Measurements from ENCODE around the gene NUP93. TPM values are rescaled to one million over a fixed set of nuclear protein-coding genes. Genes with fewer than 3 reads are reported as not detected.

Gene NUP93
- total RNA-seq, 2 experiments from 2014 or later = 161 to 172 TPM

- Mint-ChIP-seq H3K4me1 (ENCODE audit: low read depth) (peaks cover 28% of the 10 kb centered on the region), H3K36me3 (ENCODE audit: low read depth) (peaks cover 36% of the 10 kb centered on the region), H3K9me3 (peaks cover under 1% of the 10 kb centered on the region), H3K27me3 (ENCODE audit: low read depth) (no peaks in the 10 kb centered on the region), H3K27ac (no peak overlapping the region), H3K4me3 (no peak overlapping the region)
- intact Hi-C loops (cut with micrococcal nuclease) = no loop called here
- DNase-seq = no peak
- CTCF ChIA-PET = no interaction called here
Observed at GRCh38 chr16:56748826-56749225, 18.9 kb downstream of the NUP93 start.

GRCh38 chr16:56749672-56750491 is 20.0 kb downstream of the NUP93 start:
- no peak for DNase-seq
- Mint-ChIP-seq H3K4me3 (no peak overlapping the region), H3K4me1 (ENCODE audit: low read depth) (peaks cover 22% of the 10 kb centered on the region), H3K9me3 (peaks cover 2% of the 10 kb centered on the region), H3K36me3 (ENCODE audit: low read depth) (peaks cover 38% of the 10 kb centered on the region), H3K27ac (no peak overlapping the region), H3K27me3 (ENCODE audit: low read depth) (no peaks in the 10 kb centered on the region)
- CTCF ChIA-PET = no interaction called here
- intact Hi-C loops (cut with micrococcal nuclease) = no loop called here

GRCh38 chr16:56753410-56753809 is 23.5 kb downstream of the NUP93 start:
- Mint-ChIP-seq H3K27ac (no peak overlapping the region), H3K4me3 (no peak overlapping the region), H3K9me3 (peaks cover 2% of the 10 kb centered on the region), H3K27me3 (ENCODE audit: low read depth) (no peaks in the 10 kb centered on the region), H3K36me3 (ENCODE audit: low read depth) (peaks cover 44% of the 10 kb centered on the region), H3K4me1 (ENCODE audit: low read depth) (peaks cover 25% of the 10 kb centered on the region)
- intact Hi-C loops (cut with micrococcal nuclease) = no loop called here
- no peak for DNase-seq
- CTCF ChIA-PET = no interaction called here

GRCh38 chr16:56755038-56755437 is 25.1 kb downstream of the NUP93 start:
- peaks cover 12% of the 10 kb centered on the region for H3K4me1 Mint-ChIP-seq (ENCODE audit: low read depth)
- H3K4me3 Mint-ChIP-seq = no peak overlapping the region
- intact Hi-C loops (cut with micrococcal nuclease) = no loop called here
- CTCF ChIA-PET = interaction anchor here (0.6 kb wide), 1 partner anchor 329 kb away, joined by 3 read pairs; no protein-coding TSS in a partner anchor
- peaks cover 48% of the 10 kb centered on the region for H3K36me3 Mint-ChIP-seq (ENCODE audit: low read depth)
- H3K27me3 Mint-ChIP-seq (ENCODE audit: low read depth) = no peaks in the 10 kb centered on the region
- H3K9me3 Mint-ChIP-seq = peaks cover 2% of the 10 kb centered on the region
- no peak overlapping the region for H3K27ac Mint-ChIP-seq
- no peak for DNase-seq

GRCh38 chr16:56758432-56758831 is 28.5 kb downstream of the NUP93 start:
- Mint-ChIP-seq H3K9me3 (peaks cover 2% of the 10 kb centered on the region), H3K27ac (no peak overlapping the region), H3K36me3 (ENCODE audit: low read depth) (peaks cover 39% of the 10 kb centered on the region), H3K4me1 (ENCODE audit: low read depth) (peaks cover 7% of the 10 kb centered on the region), H3K4me3 (no peak overlapping the region), H3K27me3 (ENCODE audit: low read depth) (no peaks in the 10 kb centered on the region)
- CTCF ChIA-PET = no interaction called here
- DNase-seq = no peak
- intact Hi-C loops (cut with micrococcal nuclease) = no loop called here

GRCh38 chr16:56758930-56759329 is 29.0 kb downstream of the NUP93 start:
- intact Hi-C loops (cut with micrococcal nuclease) = no loop called here

GRCh38 chr16:56763291-56763916 is 33.5 kb downstream of the NUP93 start:
- intact Hi-C loops (cut with micrococcal nuclease) = no loop called here
- no peaks in the 10 kb centered on the region for H3K27me3 Mint-ChIP-seq (ENCODE audit: low read depth)
- DNase-seq = no peak
- CTCF ChIA-PET = no interaction called here
- H3K4me1 Mint-ChIP-seq (ENCODE audit: low read depth) = peaks cover 4% of the 10 kb centered on the region
- no peak overlapping the region for H3K4me3 Mint-ChIP-seq
- no peaks in the 10 kb centered on the region for H3K9me3 Mint-ChIP-seq
- no peak overlapping the region for H3K27ac Mint-ChIP-seq
- peaks cover 37% of the 10 kb centered on the region for H3K36me3 Mint-ChIP-seq (ENCODE audit: low read depth)

More at GRCh38 chr16:56758930-56759329, 29.0 kb downstream of the NUP93 start:
- H3K27me3 Mint-ChIP-seq (ENCODE audit: low read depth) = no peaks in the 10 kb centered on the region
- peaks cover 38% of the 10 kb centered on the region for H3K36me3 Mint-ChIP-seq (ENCODE audit: low read depth)
- H3K27ac Mint-ChIP-seq = no peak overlapping the region
- DNase-seq = no peak
- H3K4me3 Mint-ChIP-seq = no peak overlapping the region
- CTCF ChIA-PET = no interaction called here
- H3K9me3 Mint-ChIP-seq = peaks cover under 1% of the 10 kb centered on the region
- H3K4me1 Mint-ChIP-seq (ENCODE audit: low read depth) = peaks cover 7% of the 10 kb centered on the region

GRCh38 chr16:56764835-56765234 is 34.9 kb downstream of the NUP93 start:
- Mint-ChIP-seq H3K9me3 (no peaks in the 10 kb centered on the region), H3K4me1 (ENCODE audit: low read depth) (peaks cover 4% of the 10 kb centered on the region), H3K27ac (no peak overlapping the region), H3K27me3 (ENCODE audit: low read depth) (no peaks in the 10 kb centered on the region), H3K4me3 (no peak overlapping the region), H3K36me3 (ENCODE audit: low read depth) (peaks cover 27% of the 10 kb centered on the region)
- CTCF ChIA-PET = interaction anchor here (0.6 kb wide), 1 partner anchor 33 kb away, joined by 3 read pairs; no protein-coding TSS in a partner anchor
- intact Hi-C loops (cut with micrococcal nuclease) = no loop called here
- DNase-seq = no peak

GRCh38 chr16:56765949-56766348 is 36.0 kb downstream of the NUP93 start:
- H3K4me3 Mint-ChIP-seq = no peak overlapping the region
- no peak overlapping the region for H3K27ac Mint-ChIP-seq
- no peaks in the 10 kb centered on the region for H3K9me3 Mint-ChIP-seq
- DNase-seq = no peak
- CTCF ChIA-PET = no interaction called here
- H3K4me1 Mint-ChIP-seq (ENCODE audit: low read depth) = peaks cover 6% of the 10 kb centered on the region
- no peaks in the 10 kb centered on the region for H3K27me3 Mint-ChIP-seq (ENCODE audit: low read depth)
- intact Hi-C loops (cut with micrococcal nuclease) = no loop called here
- H3K36me3 Mint-ChIP-seq (ENCODE audit: low read depth) = peaks cover 20% of the 10 kb centered on the region

GRCh38 chr16:56767024-56767423 is 37.1 kb downstream of the NUP93 start:
- Mint-ChIP-seq H3K4me3 (no peak overlapping the region), H3K4me1 (ENCODE audit: low read depth) (peaks cover 15% of the 10 kb centered on the region), H3K36me3 (ENCODE audit: low read depth) (peaks cover 20% of the 10 kb centered on the region), H3K9me3 (no peaks in the 10 kb centered on the region), H3K27ac (no peak overlapping the region), H3K27me3 (ENCODE audit: low read depth) (no peaks in the 10 kb centered on the region)
- CTCF ChIA-PET = no interaction called here
- intact Hi-C loops (cut with micrococcal nuclease) = no loop called here
- no peak for DNase-seq

GRCh38 chr16:56769677-56770076 is 39.7 kb downstream of the NUP93 start:
- intact Hi-C loops (cut with micrococcal nuclease) = no loop called here
- no peak overlapping the region for H3K27ac Mint-ChIP-seq
- peaks cover 10% of the 10 kb centered on the region for H3K36me3 Mint-ChIP-seq (ENCODE audit: low read depth)
- peaks cover 16% of the 10 kb centered on the region for H3K4me1 Mint-ChIP-seq (ENCODE audit: low read depth)
- H3K4me3 Mint-ChIP-seq = no peak overlapping the region
- H3K9me3 Mint-ChIP-seq = no peaks in the 10 kb centered on the region
- no peaks in the 10 kb centered on the region for H3K27me3 Mint-ChIP-seq (ENCODE audit: low read depth)
- DNase-seq = no peak
- CTCF ChIA-PET = interaction anchor here (0.8 to 1.3 kb wide), 2 partner anchors 9 kb away, joined by 3 read pairs; no protein-coding TSS in a partner anchor

GRCh38 chr16:56771558-56772279 is 41.8 kb downstream of the NUP93 start:
- H3K4me1 Mint-ChIP-seq (ENCODE audit: low read depth) = peaks cover 16% of the 10 kb centered on the region

More at GRCh38 chr16:56771558-56772279, 41.8 kb downstream of the NUP93 start:
- DNase-seq = no peak
- CTCF ChIA-PET = interaction anchor here (0.6 kb wide), 1 partner anchor 312 kb away, joined by 3 read pairs; no protein-coding TSS in a partner anchor
- no peaks in the 10 kb centered on the region for H3K27me3 Mint-ChIP-seq (ENCODE audit: low read depth)
- intact Hi-C loops (cut with micrococcal nuclease) = no loop called here
- no peaks in the 10 kb centered on the region for H3K9me3 Mint-ChIP-seq
- H3K4me3 Mint-ChIP-seq = no peak overlapping the region
- H3K36me3 Mint-ChIP-seq (ENCODE audit: low read depth) = peaks cover 2% of the 10 kb centered on the region
- H3K27ac Mint-ChIP-seq = no peak overlapping the region

Data from activated naive CD4-positive, alpha-beta T cell treated with anti-CD3 and anti-CD28 coated beads for 36 hours (primary cell).